ENCODE measurements around the gene CPLX1.
"Not testable (repeated sequence)": the region's sequence is repeated elsewhere in the genome, so short reads cannot be mapped to it uniquely, and the experiment has no call there.

The CPLX1 gene

DNA sequence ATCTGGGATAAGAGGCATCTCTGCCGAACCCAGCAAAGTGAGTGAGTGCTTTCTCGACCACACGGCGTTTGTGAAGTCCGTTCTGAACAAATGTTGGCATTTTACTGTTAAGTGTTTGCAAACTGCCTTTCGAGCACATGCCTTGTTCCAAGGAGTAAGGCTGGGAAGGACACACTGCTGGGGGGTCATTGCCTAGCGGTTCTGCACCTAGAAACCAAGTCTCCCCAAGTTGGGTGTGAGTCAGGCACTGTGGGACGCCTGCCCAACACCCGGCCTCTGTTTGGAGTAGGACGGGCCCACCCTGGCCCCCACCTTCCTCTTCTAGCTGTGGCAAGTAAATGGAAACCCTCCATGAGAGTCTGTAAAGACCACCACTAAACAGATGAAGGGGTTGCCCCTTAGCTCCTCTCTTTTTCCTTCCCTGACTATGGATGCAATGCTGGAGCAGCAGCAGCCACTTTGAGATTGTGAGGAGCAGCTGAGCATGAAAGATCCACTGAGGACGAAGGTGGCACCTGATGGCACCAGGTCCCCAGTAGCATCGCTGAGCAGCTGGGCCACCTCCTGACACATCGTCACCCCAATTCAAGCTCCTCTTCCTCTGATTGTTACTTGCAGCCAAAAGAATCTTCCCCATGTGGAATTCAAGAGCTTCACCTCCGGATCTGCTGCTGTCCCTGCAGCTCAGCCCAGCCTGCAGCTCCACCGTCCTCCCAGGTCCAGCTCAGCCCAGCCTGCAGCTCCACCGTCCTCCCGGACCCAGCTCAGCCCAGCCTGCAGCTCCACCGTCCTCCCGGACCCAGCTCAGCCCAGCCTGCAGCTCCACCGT, 6.3 kb downstream of the CPLX1 start:
- no peak for DNase-seq (ENCODE audit: low spot score)

DNA sequence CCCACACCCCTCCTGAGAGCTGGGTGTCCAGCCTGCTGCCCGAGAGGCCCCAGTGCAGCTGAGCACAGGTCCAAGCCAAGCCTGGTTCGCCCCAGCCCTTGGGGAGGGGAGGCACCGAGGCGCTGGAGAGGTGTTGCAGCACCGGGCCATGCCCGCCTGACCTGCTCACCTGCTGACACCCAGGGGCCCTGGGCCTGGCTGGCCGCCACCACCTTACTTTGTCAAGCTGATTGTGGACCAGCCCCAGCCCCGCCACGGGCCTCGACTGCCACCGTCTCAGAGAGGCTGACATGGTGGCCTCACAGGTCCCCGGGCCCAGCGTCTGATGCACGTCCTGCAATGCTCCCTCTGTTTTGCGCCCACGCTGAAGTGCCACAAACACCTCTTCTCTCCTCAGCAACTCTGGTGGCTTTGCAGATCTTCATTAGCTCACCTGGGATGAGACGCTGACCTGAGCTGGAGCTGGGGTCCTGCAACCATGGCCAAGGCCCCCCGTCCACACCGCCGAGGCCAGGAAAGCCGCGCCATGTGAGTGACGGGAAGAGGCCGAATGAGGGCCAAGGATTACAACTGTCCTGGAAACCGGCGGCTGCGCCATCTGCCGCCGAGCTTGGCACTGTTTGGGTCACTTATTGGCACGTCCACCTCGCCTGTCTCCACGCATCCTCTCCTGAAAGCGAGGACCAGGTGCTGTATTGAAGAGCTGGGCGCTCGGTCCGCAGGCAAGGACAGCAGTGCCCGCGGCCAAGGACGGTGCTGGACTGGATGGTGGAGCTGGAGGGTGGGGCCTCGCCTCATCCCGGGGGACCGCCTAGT, 7.6 kb downstream of the CPLX1 start:
- no peak for DNase-seq (ENCODE audit: low spot score)

DNA sequence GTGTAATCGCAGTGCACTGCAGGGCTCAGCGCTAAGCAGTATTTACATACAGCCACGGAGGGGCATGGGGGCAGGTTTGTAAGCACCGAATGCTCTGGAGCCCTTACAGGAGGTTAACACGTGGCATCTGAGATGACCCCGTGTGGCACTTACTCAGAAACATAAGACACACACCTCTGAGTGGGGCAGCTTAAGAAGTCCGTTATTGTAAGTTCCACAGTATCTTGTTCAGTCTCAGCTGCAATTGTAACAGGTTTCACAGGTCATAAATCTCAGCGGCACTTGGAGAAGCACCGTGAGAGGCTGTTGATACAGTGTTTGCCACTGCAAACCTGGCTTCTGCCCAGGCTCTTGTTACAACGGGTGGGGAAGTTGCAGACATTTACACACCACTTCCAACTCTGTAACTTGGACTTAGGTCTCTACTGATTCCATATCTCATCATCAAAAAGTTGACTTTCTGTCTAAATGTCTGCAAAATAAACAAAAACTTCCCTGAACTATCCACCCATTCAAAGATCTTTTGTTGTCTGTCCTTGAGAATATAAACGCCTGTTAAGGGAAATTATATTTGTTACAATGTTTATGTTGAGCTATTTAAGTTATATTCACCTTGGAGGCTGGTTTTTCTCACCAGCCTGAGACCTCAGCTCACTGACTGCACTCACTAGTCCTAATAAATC, 10.3 kb downstream of the CPLX1 start:
- no peak for DNase-seq (ENCODE audit: low spot score)

DNA sequence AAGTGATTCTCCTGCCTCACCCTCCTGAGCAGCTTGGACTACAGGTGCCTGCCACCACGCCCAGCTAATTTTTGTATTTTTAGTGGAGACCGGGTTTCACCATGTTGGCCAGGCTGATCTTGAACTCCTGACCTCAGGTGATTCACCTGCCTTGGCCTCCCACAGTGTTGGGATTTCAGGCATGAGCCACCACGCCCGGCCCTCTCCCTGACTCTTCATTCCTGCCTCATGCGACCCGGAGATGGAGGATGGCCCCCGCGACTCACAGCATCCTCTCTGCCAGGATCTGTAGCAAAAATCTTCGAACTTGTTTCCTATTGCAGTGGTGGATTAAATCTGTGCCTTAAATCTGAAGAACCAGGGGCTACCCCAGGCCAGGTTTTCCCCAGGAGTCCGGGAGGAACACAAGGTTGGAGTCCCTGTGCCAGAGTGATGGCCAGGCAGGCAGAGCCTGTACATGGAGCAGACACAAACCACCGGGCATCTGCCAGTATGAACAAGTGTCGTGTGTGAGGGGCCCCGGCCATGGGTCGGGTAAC, 11.5 kb downstream of the CPLX1 start:
- no peak for DNase-seq (ENCODE audit: low spot score)

DNA sequence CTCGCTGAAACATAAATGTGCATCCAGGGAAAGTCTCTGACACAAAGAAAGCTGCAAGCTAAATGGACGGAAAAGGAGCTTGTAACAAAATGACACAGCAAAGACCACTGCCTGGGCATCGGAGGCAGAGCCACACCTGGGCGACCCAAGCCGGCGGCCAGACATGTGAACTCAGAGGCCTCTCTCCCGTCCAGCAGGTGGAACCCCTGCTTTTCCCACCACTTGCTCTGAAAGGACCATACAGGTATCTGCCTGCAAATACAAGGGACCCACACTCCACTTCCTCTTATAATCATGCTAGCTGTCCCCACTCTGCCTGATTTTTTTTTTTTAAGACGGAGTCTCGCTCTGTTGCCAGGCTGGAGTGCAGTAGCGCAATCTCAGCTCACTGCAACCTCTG, 12.0 kb downstream of the CPLX1 start:
- DNase-seq (ENCODE audit: low spot score), result no peak

DNA sequence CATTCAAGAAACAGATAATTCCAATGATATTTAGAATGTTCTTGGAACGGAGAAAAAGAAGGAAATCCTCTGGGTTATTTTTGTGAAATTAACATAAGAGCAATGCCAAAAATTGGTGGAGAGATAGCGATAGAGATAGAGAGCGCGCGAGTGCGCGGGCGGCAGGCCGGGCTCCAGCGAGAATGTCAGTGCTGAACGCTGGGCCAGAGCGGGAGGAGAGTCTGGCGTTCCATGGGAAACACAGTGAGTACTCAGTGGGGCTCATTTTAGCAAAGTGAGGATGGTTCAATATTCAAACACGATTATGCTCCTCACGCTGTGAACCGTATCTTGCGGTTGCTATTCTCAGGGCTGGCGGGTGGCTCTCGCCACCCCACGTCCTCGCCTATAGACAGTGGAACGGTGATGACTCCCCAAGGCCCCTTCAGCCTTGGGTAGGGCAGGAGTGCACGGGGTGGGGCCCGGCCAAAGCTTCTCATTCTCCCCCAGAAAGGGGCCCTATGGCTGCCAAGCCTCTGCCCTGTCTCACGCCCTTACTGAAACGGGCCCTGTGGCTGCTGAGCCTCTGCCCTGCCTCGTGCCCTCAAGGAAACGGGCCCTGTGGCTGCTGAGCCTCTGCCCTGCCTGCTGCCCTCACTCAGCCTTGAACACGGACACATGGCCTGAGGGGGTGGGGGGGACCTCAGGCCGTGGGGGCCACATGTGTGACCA, 16.9 kb downstream of the CPLX1 start:
- DNase-seq (ENCODE audit: low spot score), result no peak

DNA sequence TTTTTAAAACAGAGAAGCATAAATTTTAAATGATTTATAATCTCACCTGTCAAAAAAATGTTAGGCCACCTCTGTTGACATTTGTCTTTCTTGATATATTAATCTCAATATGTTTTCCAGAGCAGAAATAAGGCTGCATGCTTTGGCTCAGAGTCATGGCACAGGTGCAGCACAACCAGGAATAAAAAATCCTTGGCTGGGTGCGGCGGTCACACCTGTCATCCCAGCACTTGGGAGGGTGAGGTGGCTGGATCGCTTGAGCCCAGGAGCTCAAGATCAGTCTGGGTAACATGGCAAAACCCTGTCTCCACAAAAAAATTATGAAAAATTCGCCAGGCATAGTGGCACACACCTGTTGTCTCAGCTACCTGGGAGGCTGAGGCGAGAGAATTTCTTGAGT, 18.1 kb downstream of the CPLX1 start:
- no peak for DNase-seq (ENCODE audit: low spot score)

DNA sequence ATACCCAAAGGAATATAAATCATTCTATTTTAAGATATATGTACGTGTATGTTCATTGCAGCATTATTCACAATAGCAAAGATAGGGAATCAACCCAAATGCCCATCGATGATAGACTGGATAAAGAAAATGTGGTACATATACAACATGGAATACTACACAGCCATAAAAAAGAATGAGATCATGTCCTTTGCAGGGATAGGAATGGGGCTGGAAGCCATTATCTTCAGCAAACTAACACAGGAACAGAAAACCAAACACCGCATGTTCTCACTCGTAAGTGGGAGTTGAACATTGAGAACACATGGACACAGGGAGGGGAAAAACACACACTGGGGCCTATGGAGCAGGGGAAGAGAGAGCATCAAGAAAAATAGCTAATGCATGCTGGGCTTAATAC, 18.9 kb downstream of the CPLX1 start:
- not testable (repeated sequence) for DNase-seq (ENCODE audit: low spot score)

DNA sequence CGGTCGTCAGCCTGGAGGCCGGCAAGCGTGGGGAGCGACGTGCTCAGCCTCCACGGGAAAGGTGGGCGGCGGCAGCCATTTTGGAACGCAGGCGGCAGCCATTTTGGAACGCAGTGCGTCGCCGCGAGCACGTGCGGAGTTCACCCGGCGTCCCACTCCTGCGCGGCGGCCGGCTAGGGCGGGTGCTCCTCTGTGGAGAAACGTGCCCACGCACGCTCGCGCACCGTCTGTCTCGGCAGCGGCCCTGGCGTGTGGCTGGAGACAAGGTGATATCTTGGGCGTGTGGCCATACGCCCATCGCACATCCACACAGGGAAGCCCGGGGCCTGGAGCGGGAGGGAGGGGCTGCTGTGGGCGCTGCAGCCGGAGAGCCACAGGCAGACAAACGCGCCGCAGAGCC, 21.1 kb downstream of the CPLX1 start:
- no peak for DNase-seq (ENCODE audit: low spot score)

DNA sequence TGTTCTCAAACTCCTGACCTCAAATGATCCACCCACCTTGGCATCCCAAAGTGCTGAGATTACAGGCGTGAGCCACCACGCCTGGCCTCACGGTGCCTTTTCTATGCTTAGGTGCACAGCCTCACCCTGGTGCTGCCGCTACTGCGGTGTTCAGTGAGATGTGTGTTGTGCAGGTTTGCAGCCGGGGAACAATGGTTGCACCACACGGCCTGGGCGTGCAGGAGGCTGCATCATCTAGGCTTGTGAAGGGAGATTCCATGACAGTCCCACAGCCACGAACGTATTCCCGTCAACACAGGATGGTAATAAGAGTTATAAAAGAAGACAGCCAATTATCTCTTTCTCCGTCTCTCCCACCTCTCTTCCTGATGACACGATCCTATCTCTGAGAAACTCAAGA, 22.0 kb downstream of the CPLX1 start:
- DNase-seq (ENCODE audit: low spot score), result no peak

DNA sequence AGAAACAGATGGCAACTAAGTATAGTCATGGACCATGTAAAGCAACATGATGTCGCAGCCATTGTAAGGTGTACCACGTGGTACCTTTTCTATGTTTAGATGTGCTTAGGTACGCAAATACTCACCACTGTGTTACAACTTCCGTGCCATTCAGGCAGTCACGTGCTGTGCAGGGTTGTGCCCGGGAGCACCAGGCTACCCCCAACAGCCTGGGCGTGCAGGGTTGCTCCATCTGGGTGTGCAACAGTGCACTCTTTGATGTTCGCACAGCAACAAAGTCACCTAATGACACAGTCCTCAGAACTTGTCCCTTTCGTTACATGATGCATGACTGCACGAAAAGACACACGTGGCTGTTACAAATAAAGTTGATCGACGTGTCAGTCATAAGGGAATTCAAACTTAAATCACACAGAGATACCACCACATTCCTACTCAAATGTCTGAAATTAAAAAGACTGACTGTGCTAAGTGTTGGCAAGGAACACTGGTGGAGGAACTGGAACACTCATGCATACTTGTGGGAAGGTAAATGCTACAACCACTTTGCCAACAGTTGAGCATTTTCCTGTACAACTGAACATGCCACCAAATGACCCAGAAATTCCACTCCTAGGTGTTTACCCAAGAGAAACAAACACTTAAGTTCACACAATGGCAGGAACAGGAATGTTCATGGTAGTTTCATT, 24.3 kb downstream of the CPLX1 start:
- no peak for DNase-seq (ENCODE audit: low spot score)

DNA sequence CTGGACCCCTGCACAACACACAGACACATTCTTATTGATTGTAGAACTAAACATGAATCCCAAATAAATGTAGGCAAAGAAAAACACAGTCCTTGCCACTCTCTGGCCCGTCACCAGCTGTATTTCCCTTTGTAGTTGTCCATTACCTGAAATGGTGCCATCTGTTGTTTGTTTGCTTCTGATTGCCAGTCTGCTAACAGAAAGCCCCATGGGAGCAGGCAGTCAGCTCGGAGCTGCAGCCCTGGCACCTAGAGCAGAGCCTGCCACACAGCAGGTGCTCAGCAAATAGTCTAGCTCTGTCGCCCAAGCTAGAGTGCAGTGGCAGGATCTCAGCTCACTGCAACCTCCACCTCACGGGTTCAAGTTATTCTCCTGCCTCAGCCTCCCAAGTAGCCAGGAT, 28.9 kb downstream of the CPLX1 start:
- no peak for DNase-seq (ENCODE audit: low spot score)

DNA sequence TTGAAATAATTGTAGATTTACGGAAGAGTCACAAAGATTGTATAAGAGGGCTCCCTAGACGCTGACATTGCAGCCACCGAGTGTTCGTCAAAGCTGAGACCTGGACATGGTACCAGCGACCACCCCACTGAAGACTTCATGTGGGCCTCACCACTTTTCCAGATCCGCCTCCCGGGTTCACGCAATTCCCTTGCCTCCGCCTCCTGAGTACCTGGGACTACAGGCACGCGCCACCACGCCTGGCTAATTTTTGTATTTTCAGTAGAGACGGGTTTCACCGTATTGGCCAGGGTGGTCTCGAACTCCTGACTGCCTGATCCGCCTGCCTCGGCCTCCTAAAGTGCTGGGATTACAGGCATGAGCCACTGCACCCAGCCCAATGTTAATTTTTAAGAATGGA, 29.7 kb downstream of the CPLX1 start:
- DNase-seq (ENCODE audit: low spot score), result no peak

DNA sequence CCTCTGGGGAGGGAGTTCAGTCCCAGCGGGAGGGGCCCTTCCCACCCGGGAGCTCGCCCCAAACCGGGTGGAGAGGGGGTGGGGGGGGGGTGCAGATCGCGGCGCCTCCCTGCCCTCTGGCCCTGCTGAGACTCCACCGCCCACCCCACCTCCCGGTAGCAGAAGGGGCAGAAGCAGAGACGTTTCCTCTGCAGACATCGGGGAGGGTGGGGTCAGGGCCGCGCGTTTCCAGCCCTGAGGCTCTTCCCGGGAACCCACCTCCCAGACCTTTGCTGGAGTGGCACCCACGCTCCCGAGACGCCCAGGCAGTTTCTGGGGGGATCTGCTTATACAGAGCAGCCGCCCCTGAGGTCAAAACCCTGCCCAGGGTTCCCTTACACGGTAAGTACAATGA, 30.2 kb downstream of the CPLX1 start:
- no peak for DNase-seq (ENCODE audit: low spot score)

DNA sequence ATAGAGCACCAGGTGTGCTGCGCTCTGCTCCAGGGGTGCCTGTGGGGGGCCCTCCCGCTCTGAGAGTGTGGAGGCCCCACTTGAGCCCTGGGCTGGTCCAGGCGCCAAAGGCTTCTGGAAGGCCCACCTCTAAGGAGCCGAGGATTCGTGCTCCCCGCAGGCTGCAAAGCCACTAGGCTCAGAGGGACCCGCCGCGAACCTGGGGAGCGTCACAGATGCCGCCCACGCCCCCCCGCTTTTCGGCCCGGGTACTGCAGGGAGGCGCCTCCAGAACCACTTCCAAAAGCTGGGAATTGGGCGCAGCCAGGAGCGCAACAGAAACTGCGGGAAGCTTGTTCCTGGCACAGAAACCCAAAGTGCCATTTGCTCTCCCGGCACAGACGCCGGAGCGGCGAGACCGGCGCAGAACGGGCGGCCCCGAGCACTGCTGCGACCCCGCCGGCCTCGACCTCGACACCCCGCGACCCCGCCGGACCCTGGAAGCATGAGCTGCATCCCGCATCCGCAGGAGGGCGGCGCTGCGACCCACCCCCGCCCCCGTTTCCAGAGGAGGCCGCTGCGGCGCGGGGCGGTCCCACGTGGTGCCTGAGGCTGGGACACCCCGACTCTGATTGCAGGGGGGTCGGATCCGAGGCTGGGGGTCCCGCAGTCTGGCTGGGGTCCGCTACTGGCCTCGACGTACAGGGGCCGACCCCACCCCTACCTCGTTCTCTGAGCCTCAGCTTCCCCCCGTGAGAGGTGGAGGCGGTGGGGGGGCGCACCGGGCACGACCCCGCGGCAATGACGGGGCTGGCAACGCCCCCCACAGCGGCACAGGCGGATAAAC, 30.8 kb downstream of the CPLX1 start:
- DNase-seq (ENCODE audit: low spot score), result no peak

DNA sequence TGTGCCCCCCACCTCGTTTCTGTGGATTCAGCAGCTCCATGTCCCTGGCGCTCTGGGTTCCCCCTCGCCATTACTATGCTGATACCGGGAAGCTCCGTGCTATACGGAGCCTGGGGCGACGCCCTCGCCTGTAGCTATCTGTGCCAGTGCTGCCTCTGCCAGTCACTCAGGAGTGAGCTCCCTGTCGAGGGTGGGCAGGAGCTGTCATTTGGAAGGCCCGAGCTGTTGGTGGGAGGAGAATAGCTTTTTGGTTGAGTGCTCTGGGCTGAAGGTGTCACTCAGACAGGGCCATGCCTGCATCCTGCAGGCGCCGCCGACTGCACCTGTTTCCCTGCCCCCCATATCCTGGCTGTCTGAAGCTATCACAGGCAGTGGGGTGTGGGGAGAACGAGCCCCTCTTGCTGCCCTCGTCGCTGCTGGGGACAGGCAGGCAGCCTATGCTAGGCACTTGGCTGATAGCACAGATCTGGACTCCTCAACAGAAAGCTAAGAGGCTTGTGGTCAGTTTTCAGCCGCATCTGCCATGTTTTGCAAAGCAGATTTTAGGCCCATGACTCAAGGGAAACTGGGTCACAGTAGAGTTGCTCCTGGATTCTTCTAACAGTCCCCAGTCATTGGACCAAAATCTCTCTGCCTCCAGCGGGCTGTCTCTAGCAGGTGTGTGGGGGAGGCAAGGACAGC, 31.8 kb downstream of the CPLX1 start:
- no peak for DNase-seq (ENCODE audit: low spot score)

DNA sequence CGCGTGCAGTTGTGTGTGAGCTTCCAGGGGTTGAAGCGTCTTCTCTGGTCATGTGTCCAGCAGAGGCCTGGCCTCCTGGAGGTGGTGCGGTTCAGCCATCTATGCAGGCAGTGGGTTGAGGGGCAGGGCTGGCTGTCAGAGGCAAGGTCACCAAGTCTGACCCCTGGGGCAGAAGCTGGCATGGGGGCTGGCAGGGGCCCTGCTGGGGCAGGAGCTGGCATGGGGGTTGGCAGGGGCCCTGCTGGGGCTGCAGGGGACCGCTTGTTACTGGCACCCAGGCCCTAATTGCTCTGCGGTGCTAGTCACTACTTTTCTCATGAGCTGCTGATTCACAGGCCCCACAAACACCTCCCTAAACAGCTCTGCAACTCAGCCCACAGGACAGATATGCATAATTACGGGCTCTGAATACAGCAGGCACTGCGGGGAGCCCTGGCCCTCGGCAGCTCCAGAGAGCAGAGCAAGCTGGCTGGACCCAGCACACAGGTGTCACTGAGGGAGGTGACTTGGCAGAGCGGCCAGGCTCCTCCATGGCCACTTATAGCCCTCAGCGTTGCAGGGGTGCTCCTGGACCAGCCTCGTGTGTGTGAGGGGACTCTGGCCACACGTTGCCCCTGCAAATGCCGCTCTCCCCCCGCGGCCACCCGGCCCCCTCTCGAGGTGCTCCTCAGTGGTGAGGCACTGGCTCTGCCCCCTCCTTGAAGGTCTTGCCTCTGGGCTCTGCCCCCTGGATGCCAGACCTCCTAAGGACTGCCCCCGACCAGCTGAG, 32.7 kb downstream of the CPLX1 start:
- DNase-seq (ENCODE audit: low spot score), result no peak

DNA sequence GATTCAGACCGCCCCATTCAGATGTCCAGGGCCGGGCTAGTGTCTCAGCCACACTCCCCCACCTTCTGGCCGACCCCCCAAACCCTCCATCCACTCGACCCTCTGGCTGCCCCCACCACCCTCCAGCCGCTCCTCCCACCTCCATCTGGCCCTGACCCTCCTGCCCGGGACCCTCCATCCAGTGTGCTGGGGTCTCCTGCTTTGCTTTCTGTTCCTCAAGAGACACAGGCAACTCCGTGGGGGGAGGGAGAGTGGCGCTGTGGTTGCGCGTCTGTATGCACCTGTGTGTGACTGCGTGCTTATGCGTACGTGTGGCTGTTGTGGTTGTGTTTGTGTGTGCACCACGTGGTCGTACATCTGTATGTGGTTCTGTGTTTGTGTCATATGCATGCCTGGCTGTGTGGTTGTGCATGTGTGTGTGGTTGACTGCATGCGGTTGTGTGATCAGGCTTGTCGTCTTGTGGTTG, 33.3 kb downstream of the CPLX1 start:
- DNase-seq (ENCODE audit: low spot score), result no peak
